Stimulated activated CD4-positive, alpha-beta T cell treated with anti-CD3 and anti-CD28 coated beads, Interleukin-2, amount 100 ng/mL, for 48 hours (primary cell): ENCODE results near the gene PNKP.

Experiments
- DNase-seq, 2 donors: peaks; one replicate each; pipeline ENCODE4 v3.0.0-alpha.2; 2020

PNKP gene

GRCh38 chr19:49866933-49867782 lies at the start of gene PNKP:
Gene PNKP (minus strand): TSS chr19:49867576. CDS start chr19:49867204, 372 bp downstream.
- peak; percentile 72 to 86 for DNase-seq

- no peak for DNase-seq
Measured at GRCh38 chr19:49915271-49915670, 47.9 kb upstream of the PNKP start.

GRCh38 chr19:49913720-49914119 lies 46.3 kb upstream of the PNKP start:
- DNase-seq = no peak

GRCh38 chr19:49912965-49913685 lies 45.7 kb upstream of the PNKP start:
- no peak for DNase-seq

GRCh38 chr19:49911381-49912145 lies 44.2 kb upstream of the PNKP start:
- peak in 1 of 2 donors; percentile 28 for DNase-seq

- no peak for DNase-seq
Measured at GRCh38 chr19:49910179-49910578, 42.8 kb upstream of the PNKP start.

DNA sequence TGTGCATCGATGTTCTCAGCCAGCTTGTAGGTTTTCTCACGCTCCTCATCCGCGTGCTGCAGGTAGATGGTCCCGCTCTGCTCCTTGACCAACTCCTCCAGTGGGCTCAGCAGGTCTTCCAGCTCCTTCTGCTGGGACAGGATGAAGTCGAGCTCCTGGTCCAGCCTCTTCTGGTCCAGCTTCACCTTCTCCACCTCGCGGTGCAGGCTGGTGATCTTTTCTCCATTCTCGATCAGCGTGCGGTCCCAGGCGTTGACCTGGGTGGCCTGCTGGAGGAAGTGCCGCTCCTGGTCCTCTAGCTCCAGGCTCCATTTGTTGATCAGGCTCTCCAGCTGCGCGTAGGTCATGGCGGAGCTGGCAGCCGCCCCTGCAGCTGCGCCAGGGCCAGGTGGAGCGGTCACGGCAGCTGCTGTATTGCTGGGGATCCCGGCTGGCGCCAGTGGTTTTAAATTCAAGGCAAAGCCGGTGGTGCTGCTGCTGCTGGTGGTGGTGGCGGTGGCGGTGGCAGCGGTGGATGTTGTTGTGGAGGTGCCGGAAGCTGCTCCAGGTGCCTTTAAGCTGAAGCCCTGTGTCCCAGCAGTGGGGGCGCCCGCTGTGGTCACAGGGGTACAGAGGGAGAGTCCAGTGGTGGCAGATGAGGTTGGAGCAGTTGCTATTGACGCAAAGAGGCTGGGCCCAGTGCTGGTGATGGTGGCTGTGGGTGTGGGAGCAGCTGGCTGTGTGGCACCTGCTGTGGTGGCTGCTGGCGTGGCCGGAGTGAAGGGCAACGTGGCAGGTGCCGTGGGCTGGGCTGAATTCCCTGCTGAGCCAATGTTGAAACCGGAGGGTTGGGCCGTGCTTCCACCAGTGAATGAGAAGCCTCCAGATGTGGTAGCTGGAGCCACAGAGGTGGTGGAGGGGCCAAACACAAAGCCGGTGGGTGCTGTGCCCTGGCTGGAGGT lies 41.4 kb upstream of the PNKP start:
- no peak for DNase-seq

DNA sequence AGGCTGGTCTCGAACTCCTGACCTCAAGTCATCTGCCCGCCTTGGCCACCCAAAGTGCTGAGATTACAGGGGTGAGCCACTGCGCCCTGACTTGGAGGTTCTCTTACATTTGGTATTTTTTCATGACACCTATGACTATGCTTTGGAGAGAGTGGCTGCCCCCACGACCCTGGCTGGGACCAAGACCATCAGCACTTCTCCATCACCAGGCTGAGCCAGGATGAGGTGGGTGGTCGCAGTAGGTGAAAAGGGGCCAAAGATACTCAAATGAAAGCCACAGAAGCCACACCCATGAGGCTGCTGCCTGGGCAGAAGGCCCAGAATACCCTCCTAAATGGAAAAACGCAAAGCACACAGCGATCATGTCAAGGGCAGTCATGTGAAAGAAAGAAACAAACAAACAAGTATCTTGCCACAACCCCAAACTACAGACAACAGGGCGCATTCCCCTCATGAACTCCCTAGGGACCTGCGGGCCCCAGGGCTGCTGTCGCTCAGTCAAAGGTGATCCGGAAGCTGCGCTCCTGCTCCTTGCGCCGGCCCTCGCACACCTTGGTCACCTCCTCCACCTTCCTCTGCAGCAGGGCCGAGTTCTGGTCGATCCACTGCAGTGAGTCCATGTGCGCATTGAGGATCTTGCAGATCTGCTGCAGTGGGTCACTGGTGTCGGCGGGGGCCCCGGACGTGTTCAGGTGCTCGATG lies 40.5 kb upstream of the PNKP start:
- DNase-seq = no peak

DNA sequence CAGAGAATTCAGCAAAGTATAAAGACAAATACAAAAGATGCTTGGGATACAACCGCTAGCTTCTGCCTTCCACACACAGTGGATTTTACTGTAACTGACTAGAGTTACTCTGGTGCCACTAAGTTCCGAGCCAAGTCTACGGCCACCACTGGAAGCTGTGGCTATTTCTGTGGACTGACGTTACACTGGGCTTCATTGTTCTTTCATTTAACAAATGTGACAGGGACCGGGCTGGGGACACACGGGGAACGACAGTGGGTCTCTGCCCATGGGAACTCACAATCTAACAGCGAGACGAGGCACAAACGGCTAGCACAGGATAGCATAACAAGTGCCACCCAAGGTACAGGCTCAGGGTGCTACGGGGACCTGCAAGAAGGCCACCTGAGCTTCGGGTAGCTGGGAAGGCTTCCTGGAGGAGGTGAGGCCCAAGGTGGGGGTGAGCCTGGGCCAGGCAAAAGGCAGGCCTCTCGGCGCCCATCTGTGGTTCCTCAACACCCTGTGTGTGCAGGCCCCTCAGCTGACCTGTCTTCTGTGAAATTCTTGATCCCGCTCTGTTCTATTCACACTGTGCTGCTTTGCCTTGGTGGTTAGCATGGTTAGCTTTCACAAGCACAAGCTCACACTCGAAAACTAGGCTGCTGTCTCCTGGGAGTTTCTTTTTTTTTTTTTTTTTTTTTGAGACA lies 39.6 kb upstream of the PNKP start:
- DNase-seq = no peak

DNA sequence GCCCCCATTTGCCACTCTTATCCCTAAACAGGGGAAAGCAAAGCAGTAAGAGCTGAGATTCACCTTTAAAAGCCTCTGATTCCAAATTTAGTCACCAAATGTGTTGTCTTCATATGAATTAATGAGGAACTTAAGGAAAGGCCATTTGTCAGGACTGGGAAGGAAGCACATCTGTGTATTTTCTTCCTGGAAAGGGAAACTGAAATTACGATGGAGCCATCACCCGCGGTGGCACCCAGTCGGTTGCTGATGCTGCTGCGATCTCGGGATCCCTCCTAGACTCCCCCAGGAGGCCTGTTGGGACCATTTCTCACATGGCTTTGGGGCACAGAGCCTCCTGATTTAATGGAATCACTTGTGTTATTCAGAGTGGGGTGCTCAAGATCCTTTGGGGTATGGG lies 36.8 kb upstream of the PNKP start:
- no peak for DNase-seq

- DNase-seq = peak; percentile 37 to 46
Measured at GRCh38 chr19:49896863-49897621, 29.7 kb upstream of the PNKP start, which contains the start of gene IL4I1. Gene IL4I1 (minus strand): TSS chr19:49896887. CDS start chr19:49896160, 727 bp downstream.

GRCh38 chr19:49895566-49896297 lies 28.4 kb upstream of the PNKP start:
- no peak for DNase-seq

- peak; percentile 37 to 45 for DNase-seq
Measured at GRCh38 chr19:49894879-49895565, 27.6 kb upstream of the PNKP start.

GRCh38 chr19:49894011-49894664 lies 26.8 kb upstream of the PNKP start:
- no peak for DNase-seq

- DNase-seq = no peak
Measured at GRCh38 chr19:49892716-49893115, 25.3 kb upstream of the PNKP start.

DNA sequence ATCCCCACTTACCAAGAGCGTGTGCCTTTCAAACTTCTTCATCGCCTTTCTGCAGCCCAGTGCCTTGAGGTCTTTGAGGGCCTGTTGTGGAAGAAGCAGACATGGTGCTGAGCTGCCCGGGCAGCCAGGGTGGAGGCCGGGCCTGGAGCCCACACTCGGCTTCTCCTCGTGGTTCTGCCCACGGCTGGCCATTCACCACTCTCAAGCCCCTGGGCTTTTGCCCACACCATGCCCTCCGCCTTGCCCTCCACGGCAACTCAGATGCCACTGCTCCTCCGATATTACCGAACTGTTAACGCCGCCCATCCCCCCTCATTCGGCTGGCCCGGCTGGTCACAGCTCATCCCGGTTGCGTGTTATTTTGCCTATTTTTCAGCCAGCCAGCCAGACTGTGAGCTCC lies 24.0 kb upstream of the PNKP start:
- DNase-seq = no peak

DNA sequence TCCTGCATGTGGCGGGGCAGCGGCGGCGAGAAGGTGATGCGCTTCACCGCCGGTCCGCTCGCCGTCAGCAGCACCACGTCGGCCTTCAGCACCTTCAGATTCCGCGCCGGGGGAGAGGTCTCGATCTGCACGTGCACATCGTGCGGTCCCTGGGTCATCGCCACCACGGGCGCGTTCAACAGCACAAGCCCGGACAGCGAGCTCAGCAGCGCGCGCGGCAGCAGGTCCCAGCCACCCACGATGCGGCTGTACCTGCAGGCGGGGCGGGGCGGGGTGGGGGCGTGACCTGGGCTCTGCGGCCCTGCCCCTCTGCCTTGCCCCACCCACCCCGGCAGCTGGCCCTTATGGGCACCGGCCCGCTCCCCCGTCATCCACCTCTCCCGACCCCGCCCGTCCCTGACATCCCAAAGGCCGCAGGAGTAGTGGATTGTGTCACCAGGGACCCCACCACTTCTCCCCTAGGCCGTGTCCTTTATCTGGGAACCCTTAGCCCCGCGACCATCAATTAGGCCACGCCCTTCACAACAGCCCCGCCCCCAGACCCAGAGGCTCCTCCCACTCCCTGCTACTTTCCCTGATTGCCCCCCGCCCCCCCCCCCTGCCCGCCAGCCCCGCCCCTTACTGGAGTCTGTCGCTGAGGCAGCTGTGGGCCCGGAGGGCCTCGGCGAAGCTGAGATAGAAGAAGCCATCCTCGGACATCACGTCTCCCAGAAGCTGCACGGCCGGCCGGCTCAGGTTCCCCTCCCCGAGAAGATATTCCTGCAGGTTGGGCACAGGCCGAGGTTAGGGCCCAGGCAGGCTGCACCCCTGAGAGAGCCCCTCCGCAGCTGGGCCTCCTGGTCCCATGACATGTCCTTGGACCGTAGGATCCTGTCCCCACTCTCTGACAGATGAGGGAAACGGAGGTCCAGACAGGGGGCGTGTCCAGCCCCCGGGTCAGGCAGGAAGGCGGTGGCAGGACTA lies 23.3 kb upstream of the PNKP start:
- peak in 1 of 2 donors; percentile 63 for DNase-seq
